H1 (cell line): ENCODE data around the gene TTC28. TPM values are rescaled to one million over a fixed set of nuclear protein-coding genes. Genes with fewer than 3 reads are reported as not detected.

ENCODE experiments used
- CTCF ChIA-PET: fragments of 300-600 bp; sonication (Branson Sonifier 250); formaldehyde crosslinking; loops from one replicate; lab custom pipeline; 2021; ENCODE audit not compliant: partially characterized antibody; lab: Charles Lee
- POLR2A ChIA-PET: fragments of 300-600 bp; sonication (Branson Sonifier 250); formaldehyde crosslinking; loops from one replicate; lab custom pipeline; 2021; ENCODE audit warnings: inconsistent platforms; ENCODE audit not compliant: partially characterized antibody; lab: Charles Lee
- DNase-seq, 2 experiments: peaks; one replicate each; pipeline versions ENCODE4 v3.0.0 to v3.0.0-alpha.2; 2010 to 2022; ENCODE audit warnings: low spot score in 2 of 2, low read depth in 1 of 2, mixed read lengths in 1 of 2
- FAIRE-seq: peaks from 2 replicates; lab custom pipeline; 2011; peaks lifted over from hg19 to GRCh38; lab: Jason Lieb, UNC
- H2AFZ ChIP-seq: 2 replicates; pipeline ENCODE4 v1.8.1; 2012; ENCODE audit warnings: low read length, inconsistent platforms
- H2AK5ac ChIP-seq: 2 replicates; pipeline ENCODE4 v1.6.1; 2013; ENCODE audit warnings: low read depth, low read length
- H2BK120ac ChIP-seq: replicated peaks from 2 replicates; pipeline ENCODE3; 2013; ENCODE audit warnings: low read depth, low read length, inconsistent platforms
- H2BK12ac ChIP-seq: 2 replicates; pipeline ENCODE4 v1.6.1; 2013; ENCODE audit warnings: low read depth, low read length
- H2BK15ac ChIP-seq: 2 replicates; pipeline ENCODE4 v1.6.1; 2013; ENCODE audit warnings: low read length
- H2BK20ac ChIP-seq: 2 replicates; pipeline ENCODE4 v1.6.1; 2013; ENCODE audit warnings: low read length
- H2BK5ac ChIP-seq: 2 replicates; pipeline ENCODE4 v1.6.1; 2013; ENCODE audit warnings: low read depth, low read length
- H3K14ac ChIP-seq: 2 replicates; pipeline ENCODE4 v1.6.1; 2013; ENCODE audit warnings: inconsistent platforms; ENCODE audit not compliant: insufficient read length
- H3K18ac ChIP-seq: 2 replicates; pipeline ENCODE4 v1.6.1; 2013; ENCODE audit warnings: low read length; ENCODE audit errors: extremely low read depth
- H3K23ac ChIP-seq: 2 replicates; pipeline ENCODE4 v1.6.1; 2013; ENCODE audit warnings: inconsistent platforms; ENCODE audit not compliant: insufficient read length
- H3K23me2 ChIP-seq: 2 replicates; pipeline ENCODE4 v1.6.1; 2013; ENCODE audit warnings: low read depth, low read length
- H3K27ac ChIP-seq: 2 replicates; pipeline ENCODE4 v1.6.1; 2011; ENCODE audit warnings: low read depth, low read length, inconsistent platforms
- H3K27me3 ChIP-seq, 4 experiments: replicated peaks in 1 of 4; 1 replicate in 1 of 4; 2 replicates in 3 of 4; pipeline versions ENCODE4 v1.6.1 to v1.8.1; 2011 to 2013; ENCODE audit warnings: low read length in 3 of 4, mild to moderate bottlenecking in 3 of 4, inconsistent platforms in 2 of 4, mixed read lengths in 2 of 4, moderate library complexity in 1 of 4; ENCODE audit not compliant: control insufficient read depth in 3 of 4, insufficient read depth in 3 of 4; ENCODE audit errors: extremely low read depth in 1 of 4
- H3K36me3 ChIP-seq, 4 experiments: 2 replicates each; pipeline versions ENCODE4 v1.6.1 to v1.8.1; 2011 to 2013; ENCODE audit warnings: mild to moderate bottlenecking in 4 of 4, low read length in 3 of 4, moderate library complexity in 2 of 4, control low read depth in 1 of 4, inconsistent platforms in 1 of 4; ENCODE audit not compliant: insufficient read depth in 4 of 4, control insufficient read depth in 2 of 4
- H3K4ac ChIP-seq: replicated peaks from 2 replicates; pipeline ENCODE3; 2013; ENCODE audit warnings: low read length, low read depth, mixed read lengths, inconsistent platforms; ENCODE audit not compliant: insufficient read length
- H3K4me1 ChIP-seq, 4 experiments: replicated peaks in 1 of 4; 1 replicate in 1 of 4; 2 replicates in 3 of 4; pipeline versions ENCODE4 v1.6.1 to v1.8.1; 2011 to 2013; ENCODE audit warnings: low read length in 3 of 4, inconsistent platforms in 2 of 4, mixed read lengths in 1 of 4; ENCODE audit not compliant: insufficient read depth in 4 of 4, control insufficient read depth in 3 of 4
- H3K4me2 ChIP-seq, 2 experiments: 2 replicates each; pipeline versions ENCODE4 v1.6.1 to v1.8.1; 2011 to 2013; ENCODE audit warnings: low read depth in 2 of 2, low read length in 2 of 2, control low read depth in 1 of 2, inconsistent platforms in 1 of 2, mild to moderate bottlenecking in 1 of 2; ENCODE audit not compliant: insufficient read depth in 1 of 2
- H3K4me3 ChIP-seq, 4 experiments: fragments of 200-600, 300-600 bp in 1 of 4; sonication (generic), shearing (Covaris generic), sonication (Bioruptor Twin) in 1 of 4; 2 replicates each; pipeline versions ENCODE4 v1.5.1 to v1.8.1; 2011 to 2016; ENCODE audit warnings: low read length in 4 of 4, low read depth in 3 of 4, control low read depth in 2 of 4, inconsistent platforms in 2 of 4, mild to moderate bottlenecking in 2 of 4, mixed read lengths in 1 of 4, moderate library complexity in 1 of 4; ENCODE audit not compliant: insufficient read depth in 2 of 4; ENCODE audit errors: extremely low read depth in 1 of 4
- H3K56ac ChIP-seq: replicated peaks from 2 replicates; pipeline ENCODE3; 2013; ENCODE audit warnings: low read depth, mild to moderate bottlenecking, mixed read lengths, low read length, inconsistent platforms; ENCODE audit not compliant: insufficient read length
- H3K79me1 ChIP-seq: 2 replicates; pipeline ENCODE4 v1.6.1; 2013; ENCODE audit warnings: low read depth, low read length, control low read depth
- H3K79me2 ChIP-seq, 2 experiments: 2 replicates each; pipeline versions ENCODE4 v1.6.1 to v1.8.1; 2012 to 2013; ENCODE audit warnings: low read length in 2 of 2, mild to moderate bottlenecking in 2 of 2, inconsistent platforms in 1 of 2; ENCODE audit not compliant: insufficient read depth in 2 of 2, control insufficient read depth in 1 of 2
- H3K9ac ChIP-seq, 4 experiments: replicated peaks in 1 of 4; 1 replicate in 1 of 4; 2 replicates in 3 of 4; pipeline versions ENCODE4 v1.6.1 to v1.8.1; 2011 to 2013; ENCODE audit warnings: low read depth in 3 of 4, low read length in 3 of 4, control low read depth in 2 of 4, mild to moderate bottlenecking in 2 of 4, moderate library complexity in 2 of 4, inconsistent platforms in 1 of 4; ENCODE audit errors: extremely low read depth in 1 of 4
- H3K9me3 ChIP-seq, 2 experiments: 2 replicates each; pipeline versions ENCODE4 v1.6.1 to v1.8.1; 2012 to 2013; ENCODE audit warnings: mild to moderate bottlenecking in 2 of 2, moderate library complexity in 2 of 2, control low read depth in 1 of 2, inconsistent platforms in 1 of 2, low read depth in 1 of 2, low read length in 1 of 2, mixed read lengths in 1 of 2; ENCODE audit not compliant: insufficient read depth in 2 of 2
- H4K20me1 ChIP-seq, 2 experiments: replicated peaks in 1 of 2; 2 replicates each; pipeline versions ENCODE3 to v1.8.1; 2011 to 2013; ENCODE audit warnings: inconsistent platforms in 2 of 2, low read length in 2 of 2, mild to moderate bottlenecking in 1 of 2; ENCODE audit not compliant: insufficient read depth in 2 of 2, control insufficient read depth in 1 of 2
- H4K5ac ChIP-seq: 2 replicates; pipeline ENCODE4 v1.6.1; 2013; ENCODE audit warnings: low read length, low read depth, mixed read lengths, inconsistent platforms; ENCODE audit not compliant: insufficient read length
- H4K8ac ChIP-seq: 2 replicates; pipeline ENCODE4 v1.8.0; 2013; ENCODE audit warnings: mild to moderate bottlenecking, moderate library complexity, low read length, inconsistent platforms; ENCODE audit not compliant: insufficient read depth; ENCODE audit errors: extremely low read depth
- H4K91ac ChIP-seq: replicated peaks from 2 replicates; pipeline ENCODE3; 2013; ENCODE audit warnings: low read length, mixed read lengths, inconsistent platforms; ENCODE audit not compliant: insufficient read length
- BCL11A ChIP-seq, 2 experiments: IDR thresholded peaks; one replicate each; pipeline ENCODE4 v1.6.1; 2011; ENCODE audit warnings: low read depth in 2 of 2, low read length in 2 of 2, mild to moderate bottlenecking in 2 of 2
- CBX5 ChIP-seq: fragments of 300-800, 300-1000 bp; sonication (generic); IDR thresholded peaks from 2 replicates; pipeline ENCODE4 v1.7.1; 2016; ENCODE audit warnings: antibody characterized with exemption, low read length, low read depth
- EP300 ChIP-seq, 2 experiments: IDR thresholded peaks; 1 replicate in 1 of 2; 2 replicates in 1 of 2; pipeline ENCODE4 v1.6.1; 2011 to 2012; ENCODE audit warnings: low read depth in 2 of 2, low read length in 2 of 2, mild to moderate bottlenecking in 2 of 2, borderline replicate concordance in 1 of 2, inconsistent platforms in 1 of 2, moderate library complexity in 1 of 2
- FOSL1 ChIP-seq: IDR thresholded peaks from 2 replicates; pipeline ENCODE4 v1.6.1; 2011; ENCODE audit warnings: mild to moderate bottlenecking, low read depth, low read length, moderate library complexity; ENCODE audit not compliant: insufficient read depth
- JUN ChIP-seq: IDR thresholded peaks from 2 replicates; pipeline ENCODE4 v1.6.1; 2011; ENCODE audit warnings: low read depth, mild to moderate bottlenecking, improper control_type of control experiment, low read length
- YY1 ChIP-seq: IDR thresholded peaks from 2 replicates; pipeline ENCODE4 v1.6.1; 2011; ENCODE audit warnings: low read depth, mild to moderate bottlenecking, low read length
- WGBS, 2 experiments: shearing (Covaris generic) in 1 of 2; methylation state at CpG; one replicate each; pipeline versions ENCODE4 v1.1.6 to v1.1.7; 2013 to 2015; ENCODE audit warnings: low lambda C conversion rate in 2 of 2, mixed read lengths in 2 of 2, inconsistent platforms in 1 of 2, low coverage in 1 of 2, missing lambda C conversion rate in 1 of 2; ENCODE audit not compliant: insufficient replicate concordance in 2 of 2, insufficient coverage in 1 of 2, insufficient read length in 1 of 2; ENCODE audit errors: extremely low coverage in 1 of 2, missing lambda C conversion rate in 1 of 2; 5-methylcytosine and 5-hydroxymethylcytosine counted together
- polyA plus RNA-seq, 7 experiments: library from polyadenylated mRNA; depleted of rRNA in 3 of 7; stranded (reverse) in 5 of 7; unstranded in 2 of 7; fragments of >200 nt in 5 of 7; fragments of 200-250 nt in 2 of 7; gene quantifications; 1 replicate in 5 of 7; 2 replicates in 1 of 7; 4 replicates in 1 of 7; pipeline versions ENCODE4 v1.2.1 to v1.2.3, GENCODE V29; 2011 to 2013; ENCODE audit warnings: missing spikeins in 2 of 7, mixed read lengths in 2 of 7
- total RNA-seq: library from RNA; stranded (reverse); fragmentation: NEBNext Ultra II Directional; extraction: Animal tissue kit (Norgen Biotek cat#: 25700); gene quantifications from 2 replicates; pipeline ENCODE4 v1.2.1, GENCODE V29; 2021

Gene TTC28
- total and polyA plus RNA-seq, 2 of the 8 experiments (the other 6 are each of a cell fraction or from before 2014, with no cell fraction given), result 2.6 to 12.6 TPM

DNA sequence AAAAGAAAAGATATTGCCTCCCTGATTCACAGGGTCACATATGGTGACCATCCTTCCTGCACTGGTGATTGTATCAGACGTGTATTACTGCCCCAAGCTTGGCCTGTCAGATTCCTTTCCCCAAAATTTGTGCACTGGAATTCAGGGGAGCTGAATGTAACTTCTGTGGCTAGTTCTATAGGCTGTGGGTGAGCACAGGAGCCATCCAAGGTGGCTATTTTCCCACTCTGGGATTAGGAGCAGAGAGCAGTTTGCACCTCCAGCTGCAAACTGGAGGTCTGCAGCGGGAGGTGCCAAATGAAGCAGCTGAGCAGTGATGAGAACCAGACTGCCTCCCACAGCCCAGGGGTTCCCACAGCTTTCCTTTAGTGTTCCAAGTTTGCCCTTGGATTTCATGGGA lies 636.4 kb downstream of the TTC28 start:
- H3K4me3 ChIP-seq, result no peak overlapping the region
- WGBS, 2 experiments, result 85% methylated on average over 2 of the region's 2 CpGs; no CpG with 5 or more reads in 1 of the 2 experiments
- H3K14ac ChIP-seq, result no peak overlapping the region
- H3K4ac ChIP-seq, result no peak overlapping the region
- FAIRE-seq (no peak), DNase-seq (no peak)
- no peaks in the 10 kb centered on the region for H4K20me1 ChIP-seq
- H3K27ac ChIP-seq, result no peak overlapping the region
- H3K79me2 ChIP-seq, result no peaks in the 10 kb centered on the region
- ChIA-PET POLR2A (no interaction called here), CTCF (interaction anchor here (0.5 to 1.8 kb wide), 8 partner anchors 10 to 748 kb away, joined by 3 to 5 read pairs (median 3); no protein-coding TSS in a partner anchor)
- H2AK5ac ChIP-seq, result no peak overlapping the region
- no peaks in the 10 kb centered on the region for H3K23me2 ChIP-seq
- H3K36me3 ChIP-seq, result no peaks in the 10 kb centered on the region
- no peak overlapping the region for H2BK20ac ChIP-seq
- H3K9ac ChIP-seq, result no peak overlapping the region
- no peaks in the 10 kb centered on the region for H3K4me1 ChIP-seq
- no peak overlapping the region for H2BK5ac ChIP-seq
- H4K5ac ChIP-seq, result no peak overlapping the region
- no peak overlapping the region for H2BK15ac ChIP-seq
- H3K18ac ChIP-seq, result no peak overlapping the region
- H3K4me2 ChIP-seq, result no peak overlapping the region
- H2AFZ ChIP-seq, result no peak overlapping the region
- no peak overlapping the region for H3K23ac ChIP-seq
- no peak overlapping the region for H4K8ac ChIP-seq
- no peak overlapping the region for H2BK120ac ChIP-seq
- H3K56ac ChIP-seq, result no peak overlapping the region
- H3K27me3 ChIP-seq, result no peaks in the 10 kb centered on the region
- H3K9me3 ChIP-seq, result no peaks in the 10 kb centered on the region
- no peaks in the 10 kb centered on the region for H3K79me1 ChIP-seq
- no peak for TF ChIP-seq YY1
- no peak for TF ChIP-seq FOSL1
- TF ChIP-seq CBX5, result no peak
- no peak for TF ChIP-seq BCL11A (IDR thresholded peaks at IDR 0.05; ENCODE audit: low read depth in 2 of 2, low read length in 2 of 2)
- no peak for TF ChIP-seq JUN
- TF ChIP-seq EP300 (IDR thresholded peaks at IDR 0.05; ENCODE audit: borderline replicate concordance in 1 of 2, low read depth in 2 of 2, low read length in 2 of 2), result no peak
- H4K91ac ChIP-seq, result no peak overlapping the region
- H2BK12ac ChIP-seq, result no peak overlapping the region
